Kidney (tissue), 14 donors: ENCODE results near the gene TMEM170A. TPM values are rescaled to one million over a fixed set of nuclear protein-coding genes. Genes with fewer than 3 reads are reported as not detected.

ENCODE experiments used
- DNase-seq, 5 donors: peaks; one replicate each; pipeline ENCODE4 v3.0.0-alpha.2; 2013 to 2020
- FAIRE-seq: peaks from 2 replicates; lab custom pipeline; 2012; peaks lifted over from hg19 to GRCh38; lab: Jason Lieb, UNC
- H3K27ac ChIP-seq, 2 donors: one replicate each; pipeline ENCODE4 v1.7.0; 2013; ENCODE audit warnings: low read depth in 2 of 2, low read length in 2 of 2, inconsistent platforms in 1 of 2
- H3K27me3 ChIP-seq: one replicate; pipeline ENCODE4 v1.7.1; 2013; ENCODE audit warnings: low read length, inconsistent platforms; ENCODE audit not compliant: control insufficient read depth, insufficient read depth
- H3K36me3 ChIP-seq, 3 donors: one replicate each; pipeline versions ENCODE4 v1.7.0 to v1.7.1; 2013; ENCODE audit warnings: low read length in 3 of 3, control low read depth in 1 of 3, inconsistent platforms in 1 of 3; ENCODE audit not compliant: insufficient read depth in 3 of 3, control insufficient read depth in 2 of 3
- H3K4me1 ChIP-seq, 3 donors: one replicate each; pipeline versions ENCODE4 v1.7.0 to v1.7.1; 2013; ENCODE audit warnings: low read length in 3 of 3, inconsistent platforms in 1 of 3, low read depth in 1 of 3; ENCODE audit not compliant: control insufficient read depth in 2 of 3, insufficient read depth in 2 of 3
- H3K4me3 ChIP-seq, 3 donors: one replicate each; pipeline versions ENCODE4 v1.7.0 to v1.8.1; 2013; ENCODE audit warnings: low read length in 3 of 3, control low read depth in 1 of 3, inconsistent platforms in 1 of 3
- H3K9ac ChIP-seq, 3 donors: one replicate each; pipeline versions ENCODE4 v1.7.0 to v1.7.1; 2013; ENCODE audit warnings: low read length in 3 of 3, control low read depth in 1 of 3, inconsistent platforms in 1 of 3
- H3K9me3 ChIP-seq, 3 donors: one replicate each; pipeline versions ENCODE4 v1.7.0 to v1.7.1; 2013; ENCODE audit warnings: low read length in 3 of 3, control low read depth in 1 of 3, inconsistent platforms in 1 of 3; ENCODE audit not compliant: control insufficient read depth in 2 of 3, insufficient read depth in 1 of 3
- intact Hi-C: fragments of 100-400 bp; cut with DNase I; formaldehyde crosslinking; loops from one replicate; pipeline ENCODE4 v1.11.1; 2022
- polyA plus RNA-seq: library from polyadenylated mRNA; stranded (reverse); fragments of 350-450 nt; fragmentation: Illumina TruSeq; extraction: RNeasy Lipid Tissue Mini Kit (QIAGEN cat#74804); gene quantifications from one replicate; pipeline ENCODE4 v1.2.3, GENCODE V29; 2014; ENCODE audit warnings: low read depth, low replicate concordance; ENCODE audit not compliant: insufficient read depth
- total RNA-seq: library from RNA; stranded (reverse); fragmentation: NEBNext Ultra II Directional; extraction: Animal tissue kit (Norgen Biotek cat#: 25700); gene quantifications from one replicate; pipeline ENCODE4 v1.2.1, GENCODE V29; 2021
- TF ChIP-seq, protein P1 (sequence below): IDR thresholded peaks from 3 replicates; pipeline ENCODE4 v1.5.1; 2012; ENCODE audit warnings: mild to moderate bottlenecking, moderate library complexity, borderline replicate concordance; ENCODE audit not compliant: insufficient read depth; ENCODE audit errors: extremely low read depth
- donor health status: control.
- donor health status: control.
- donor health status: control.
- donor health status: control.
- donor health status: control.
- donor health status: DM: yes; HTN: yes; CAD: no.
- donor health status: Normal renal cell carcinoma (clear cell type).

The TMEM170A gene
- total and polyA plus RNA-seq, 2 donors from 2014 or later, result 10.2 to 22.8 TPM

- peaks cover 0 to 11% (median 7%) of the 10 kb centered on the region in 3 donors for H3K4me1 ChIP-seq
- H3K9ac ChIP-seq, result no peak overlapping the region
- H3K4me3 ChIP-seq, result no peak overlapping the region
- no peak overlapping the region for H3K27ac ChIP-seq
- no peak for FAIRE-seq
- intact Hi-C loops, result no loop called here
- TF ChIP-seq, protein P1, sequence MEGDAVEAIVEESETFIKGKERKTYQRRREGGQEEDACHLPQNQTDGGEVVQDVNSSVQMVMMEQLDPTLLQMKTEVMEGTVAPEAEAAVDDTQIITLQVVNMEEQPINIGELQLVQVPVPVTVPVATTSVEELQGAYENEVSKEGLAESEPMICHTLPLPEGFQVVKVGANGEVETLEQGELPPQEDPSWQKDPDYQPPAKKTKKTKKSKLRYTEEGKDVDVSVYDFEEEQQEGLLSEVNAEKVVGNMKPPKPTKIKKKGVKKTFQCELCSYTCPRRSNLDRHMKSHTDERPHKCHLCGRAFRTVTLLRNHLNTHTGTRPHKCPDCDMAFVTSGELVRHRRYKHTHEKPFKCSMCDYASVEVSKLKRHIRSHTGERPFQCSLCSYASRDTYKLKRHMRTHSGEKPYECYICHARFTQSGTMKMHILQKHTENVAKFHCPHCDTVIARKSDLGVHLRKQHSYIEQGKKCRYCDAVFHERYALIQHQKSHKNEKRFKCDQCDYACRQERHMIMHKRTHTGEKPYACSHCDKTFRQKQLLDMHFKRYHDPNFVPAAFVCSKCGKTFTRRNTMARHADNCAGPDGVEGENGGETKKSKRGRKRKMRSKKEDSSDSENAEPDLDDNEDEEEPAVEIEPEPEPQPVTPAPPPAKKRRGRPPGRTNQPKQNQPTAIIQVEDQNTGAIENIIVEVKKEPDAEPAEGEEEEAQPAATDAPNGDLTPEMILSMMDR, result no peak
- H3K27me3 ChIP-seq, result no peaks in the 10 kb centered on the region
- H3K36me3 ChIP-seq, result peaks cover 0 to 8% (median 8%) of the 10 kb centered on the region in 3 donors
- DNase-seq, result no peak
- H3K9me3 ChIP-seq, result no peaks in the 10 kb centered on the region
These were observed 66.2 kb downstream of the TMEM170A start for GRCh38 chr16:75398333-75398732.

DNA sequence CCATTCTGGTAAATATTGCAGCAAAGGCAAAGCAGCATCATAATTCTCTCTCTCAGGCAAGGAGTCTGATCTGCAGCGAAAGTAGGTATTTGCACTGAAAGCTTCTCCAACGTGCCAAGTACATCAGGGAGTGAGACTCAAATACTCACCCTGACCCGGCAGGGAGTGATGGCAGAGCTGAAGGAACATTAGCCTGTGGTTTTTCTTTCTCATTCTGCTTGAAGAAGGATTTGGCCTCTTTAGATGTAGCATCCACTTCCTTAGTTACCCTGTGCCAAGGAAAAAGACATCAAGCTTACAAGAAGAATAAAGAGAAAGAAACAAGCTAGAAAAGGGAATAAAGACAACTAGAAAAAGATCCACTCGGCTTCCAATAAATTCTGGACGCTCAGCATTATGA is 69.5 kb downstream of the TMEM170A start:
- TF ChIP-seq, protein P1, result no peak
- H3K27ac ChIP-seq, result no peak overlapping the region
- intact Hi-C loops, result no loop called here
- H3K9me3 ChIP-seq, result no peaks in the 10 kb centered on the region
- H3K36me3 ChIP-seq, result peaks cover 5 to 13% (median 12%) of the 10 kb centered on the region in 3 donors
- FAIRE-seq (no peak), DNase-seq (no peak)
- no peak overlapping the region for H3K9ac ChIP-seq
- H3K4me1 ChIP-seq, result peaks cover 0 to 13% (median 9%) of the 10 kb centered on the region in 3 donors
- no peaks in the 10 kb centered on the region for H3K27me3 ChIP-seq
- H3K4me3 ChIP-seq, result no peak overlapping the region

Other genes with a start within 250 kb of the TMEM170A start
- not detected for gene CTRB1, start 245.7 kb downstream of the TMEM170A start, total RNA-seq
- not detected for gene CTRB1, start 245.7 kb downstream of the TMEM170A start, polyA plus RNA-seq
- 123 TPM for gene BCAR1, start 213.1 kb downstream of the TMEM170A start, total RNA-seq
- gene BCAR1, start 213.1 kb downstream of the TMEM170A start, polyA plus RNA-seq, result 69.1 TPM
- 53.5 TPM for gene CFDP1, start 31.2 kb downstream of the TMEM170A start, total RNA-seq
- 148 TPM for gene CFDP1, start 31.2 kb downstream of the TMEM170A start, polyA plus RNA-seq
- gene CHST6, start 30.8 kb upstream of the TMEM170A start, total RNA-seq, result 0.79 TPM
- 0.04 TPM for gene CHST6, start 30.8 kb upstream of the TMEM170A start, polyA plus RNA-seq
- gene CHST5, start 71.4 kb upstream of the TMEM170A start, total RNA-seq, result 0.13 TPM
- gene CHST5, start 71.4 kb upstream of the TMEM170A start, polyA plus RNA-seq, result 0.28 TPM
- gene TMEM231, start 91.6 kb upstream of the TMEM170A start, total RNA-seq, result 13.7 TPM
- gene TMEM231, start 91.6 kb upstream of the TMEM170A start, polyA plus RNA-seq, result 8.6 TPM
- gene GABARAPL2, start 101.7 kb upstream of the TMEM170A start, total RNA-seq, result 116 TPM
- 247 TPM for gene GABARAPL2, start 101.7 kb upstream of the TMEM170A start, polyA plus RNA-seq
- 56.5 TPM for gene ADAT1, start 158.6 kb upstream of the TMEM170A start, total RNA-seq
- gene ADAT1, start 158.6 kb upstream of the TMEM170A start, polyA plus RNA-seq, result 24.4 TPM
- gene KARS1, start 183.0 kb upstream of the TMEM170A start, total RNA-seq, result 97.4 TPM
- gene KARS1, start 183.0 kb upstream of the TMEM170A start, polyA plus RNA-seq, result 104 TPM
- gene TERF2IP, start 183.1 kb upstream of the TMEM170A start, total RNA-seq, result 58.0 TPM
- gene TERF2IP, start 183.1 kb upstream of the TMEM170A start, polyA plus RNA-seq, result 72.8 TPM
- not detected for gene CPHXL2, start 212.3 kb upstream of the TMEM170A start, total RNA-seq
- gene CPHXL2, start 212.3 kb upstream of the TMEM170A start, polyA plus RNA-seq, result not detected
- not detected for gene DUXB, start 236.8 kb upstream of the TMEM170A start, total RNA-seq
- gene DUXB, start 236.8 kb upstream of the TMEM170A start, polyA plus RNA-seq, result not detected